PFSK-1 (cell line): ENCODE data around the gene CMIP.

Experiments used
- POLR2AphosphoS5 ChIP-seq: IDR thresholded peaks from 2 replicates; pipeline ENCODE4 v1.6.1; 2012; ENCODE audit warnings: low read depth, mild to moderate bottlenecking, control low read depth, low read length, moderate library complexity
- SIN3A ChIP-seq: IDR thresholded peaks from 2 replicates; pipeline ENCODE4 v1.6.1; 2012; ENCODE audit warnings: mild to moderate bottlenecking, low read length, moderate library complexity, borderline replicate concordance; ENCODE audit not compliant: insufficient read depth

- no peak for TF ChIP-seq POLR2AphosphoS5
- TF ChIP-seq SIN3A = no peak
Observed at GRCh38 chr16:81484908-81485624, 40.5 kb downstream of the CMIP start.
